Gastroesophageal sphincter (tissue), 4 donors: ENCODE measurements around the gene CSNK1G3. TPM values are rescaled to one million over a fixed set of nuclear protein-coding genes. Genes with fewer than 3 reads are reported as not detected.

ENCODE experiments used
- ATAC-seq: fragments of 150-250 bp; one replicate; pipeline ENCODE4 v1.9.1; 2016; ENCODE audit warnings: mild to moderate bottlenecking, moderate library complexity
- H3K27ac ChIP-seq, 4 donors: fragments of 200-600 bp; sonication (generic) in 3 of 4; 1 replicate in 3 of 4; 2 replicates in 1 of 4; pipeline ENCODE4 v1.5.1; 2016 to 2019
- H3K27me3 ChIP-seq: fragments of 200-600 bp; sonication (generic); one replicate; pipeline ENCODE4 v1.5.1; 2019
- H3K36me3 ChIP-seq, 2 donors: fragments of 200-600 bp; sonication (generic); one replicate each; pipeline ENCODE4 v1.5.1; 2019; ENCODE audit warnings: control low read depth in 1 of 2
- H3K4me1 ChIP-seq, 3 donors: fragments of 200-600 bp; sonication (generic); 1 replicate in 2 of 3; 2 replicates in 1 of 3; pipeline ENCODE4 v1.5.1; 2016 to 2019; ENCODE audit warnings: control low read depth in 2 of 3
- H3K4me3 ChIP-seq, 2 donors: fragments of 200-600 bp; sonication (generic); one replicate each; pipeline ENCODE4 v1.5.1; 2019; ENCODE audit warnings: mild to moderate bottlenecking in 1 of 2, moderate library complexity in 1 of 2
- H3K9me3 ChIP-seq, 3 donors: fragments of 200-600 bp; sonication (generic); one replicate each; pipeline ENCODE4 v1.5.1; 2017 to 2019; ENCODE audit warnings: control low read depth in 2 of 3
- CTCF ChIP-seq, 4 experiments: fragments of 200-600 bp in 2 of 4; fragments of 450-650 bp in 2 of 4; sonication (generic) in 1 of 4; IDR thresholded peaks; one replicate each; pipeline ENCODE4 v1.5.1; 2017 to 2019; ENCODE audit warnings: antibody characterized with exemption in 4 of 4, mild to moderate bottlenecking in 2 of 4, moderate library complexity in 2 of 4
- EP300 ChIP-seq: sonication (generic); formaldehyde crosslinking; IDR thresholded peaks from one replicate; pipeline ENCODE4 v1.6.1; 2017; ENCODE audit warnings: antibody characterized with exemption, mild to moderate bottlenecking
- POLR2A ChIP-seq, 2 donors: fragments of 450-650 bp; IDR thresholded peaks; one replicate each; pipeline ENCODE4 v1.6.1; 2017; ENCODE audit warnings: antibody characterized with exemption in 2 of 2, mild to moderate bottlenecking in 2 of 2, moderate library complexity in 1 of 2
- POLR2AphosphoS5 ChIP-seq: sonication (generic); formaldehyde crosslinking; IDR thresholded peaks from one replicate; pipeline ENCODE4 v1.6.1; 2017; ENCODE audit warnings: antibody characterized with exemption
- WGBS, 2 donors: methylation state at CpG; one replicate each; pipeline ENCODE4 v1.1.5; 2018; ENCODE audit warnings: low coverage in 1 of 2; 5-methylcytosine and 5-hydroxymethylcytosine counted together
- total RNA-seq, 4 donors: library from RNA; depleted of rRNA; stranded (reverse); fragments of >200 nt; gene quantifications; one replicate each; pipeline ENCODE4 v1.1.0, GENCODE V29; 2016

Gene CSNK1G3
- total RNA-seq, 4 donors from 2014 or later, result 42.8 to 65.0 (median 55.6) TPM

DNA sequence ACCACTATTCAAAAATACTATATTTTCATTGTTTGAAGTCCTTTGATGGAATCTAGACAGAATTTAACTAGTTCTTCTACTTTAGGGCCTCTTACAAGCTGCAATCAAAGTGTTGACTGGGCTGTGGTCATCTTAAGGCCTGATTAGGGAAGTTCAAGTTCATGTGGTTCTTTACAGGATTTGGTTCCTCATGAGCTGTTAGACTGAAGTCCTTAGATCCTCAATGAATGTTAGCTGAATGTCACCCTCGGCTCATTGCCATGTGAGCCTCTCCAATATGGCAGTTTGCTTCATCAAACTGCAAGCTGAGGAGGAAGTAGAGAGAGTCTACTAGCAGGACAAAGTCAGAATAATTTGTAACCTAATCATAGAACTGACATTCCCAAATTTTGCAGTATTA is 135.1 kb downstream of the CSNK1G3 start:
- H3K9me3 ChIP-seq, result no peaks in the 10 kb centered on the region
- TF ChIP-seq EP300 (no peak), POLR2A (IDR thresholded peaks at IDR 0.05) (no peak), CTCF (IDR thresholded peaks at IDR 0.05) (no peak), POLR2AphosphoS5 (no peak)
- H3K4me1 ChIP-seq, result no peaks in the 10 kb centered on the region
- 60% methylated on average over 1 of the region's 1 CpG; no CpG with 5 or more reads in 1 of the 2 donors for WGBS, 2 donors
- no peaks in the 10 kb centered on the region for H3K36me3 ChIP-seq
- H3K27me3 ChIP-seq, result no peaks in the 10 kb centered on the region
- no peak for ATAC-seq
- no peak overlapping the region for H3K27ac ChIP-seq
- H3K4me3 ChIP-seq, result no peak overlapping the region

GRCh38 chr5:123651234-123651633 is 139.3 kb downstream of the CSNK1G3 start:
- no peak overlapping the region for H3K27ac ChIP-seq
- H3K27me3 ChIP-seq, result no peaks in the 10 kb centered on the region
- no peaks in the 10 kb centered on the region for H3K4me1 ChIP-seq
- WGBS, 2 donors, result 86 to 93% methylated on average over 4 of the region's 4 CpGs
- no peaks in the 10 kb centered on the region for H3K36me3 ChIP-seq
- no peaks in the 10 kb centered on the region for H3K9me3 ChIP-seq
- no peak for TF ChIP-seq POLR2A (IDR thresholded peaks at IDR 0.05)
- no peak for TF ChIP-seq EP300
- TF ChIP-seq CTCF (IDR thresholded peaks at IDR 0.05), result no peak
- no peak for TF ChIP-seq POLR2AphosphoS5
- ATAC-seq, result no peak
- H3K4me3 ChIP-seq, result no peak overlapping the region

DNA sequence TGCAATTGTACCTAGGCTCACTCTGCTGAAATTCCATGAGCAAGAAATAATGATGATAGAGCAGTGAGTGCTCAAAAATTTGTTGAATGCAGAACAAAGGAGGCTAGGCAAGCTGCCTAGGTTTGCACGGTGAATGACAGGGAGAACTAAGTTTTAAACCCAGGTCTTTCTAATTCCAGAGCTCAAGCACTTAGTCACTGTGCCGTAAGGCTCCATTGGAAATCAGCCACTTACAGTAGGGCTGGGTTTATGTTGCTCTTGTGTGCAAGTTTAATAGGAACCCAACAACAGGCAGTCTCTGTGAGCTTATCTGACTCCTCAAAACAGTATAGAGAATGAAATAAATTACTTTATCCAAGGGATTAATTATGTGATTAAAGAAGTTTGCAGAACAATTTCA is 147.0 kb downstream of the CSNK1G3 start:
- ATAC-seq, result no peak
- TF ChIP-seq CTCF (IDR thresholded peaks at IDR 0.05), result no peak
- no peak for TF ChIP-seq POLR2AphosphoS5
- no peak for TF ChIP-seq POLR2A (IDR thresholded peaks at IDR 0.05)
- TF ChIP-seq EP300, result no peak

GRCh38 chr5:123659495-123659894 is 147.5 kb downstream of the CSNK1G3 start:
- Histone ChIP-seq H3K4me3 (no peak overlapping the region), H3K27ac (no peak overlapping the region), H3K9me3 (peaks cover 0 to 10% (median 0%) of the 10 kb centered on the region in 3 donors), H3K27me3 (no peaks in the 10 kb centered on the region), H3K36me3 (no peaks in the 10 kb centered on the region), H3K4me1 (no peaks in the 10 kb centered on the region)
- no peak for TF ChIP-seq EP300
- no peak for TF ChIP-seq POLR2AphosphoS5
- no peak for TF ChIP-seq POLR2A (IDR thresholded peaks at IDR 0.05)
- no peak for ATAC-seq
- 35 to 39% methylated on average over 2 of the region's 2 CpGs for WGBS, 2 donors

More for the DNA sequence above, 147.0 kb downstream of the CSNK1G3 start:
- no peaks in the 10 kb centered on the region for H3K36me3 ChIP-seq
- 37% methylated on average over 2 of the region's 2 CpGs; no CpG with 5 or more reads in 1 of the 2 donors for WGBS, 2 donors
- H3K4me1 ChIP-seq, result no peaks in the 10 kb centered on the region
- H3K4me3 ChIP-seq, result no peak overlapping the region
- H3K9me3 ChIP-seq, result peaks cover 0 to 5% (median 0%) of the 10 kb centered on the region in 3 donors
- no peak overlapping the region for H3K27ac ChIP-seq
- H3K27me3 ChIP-seq, result no peaks in the 10 kb centered on the region

- 92% methylated on average over 1 of the region's 1 CpG; no CpG with 5 or more reads in 1 of the 2 donors for WGBS, 2 donors
- no peak for ATAC-seq
- no peaks in the 10 kb centered on the region for H3K4me1 ChIP-seq
- H3K36me3 ChIP-seq, result no peaks in the 10 kb centered on the region
- no peaks in the 10 kb centered on the region for H3K27me3 ChIP-seq
- H3K27ac ChIP-seq, result no peak overlapping the region
- no peak overlapping the region for H3K4me3 ChIP-seq
- no peak for TF ChIP-seq POLR2AphosphoS5
- TF ChIP-seq CTCF (IDR thresholded peaks at IDR 0.05), result no peak
- TF ChIP-seq POLR2A (IDR thresholded peaks at IDR 0.05), result no peak
- H3K9me3 ChIP-seq, result peaks cover 0 to 23% (median 0%) of the 10 kb centered on the region in 3 donors
These were observed 153.0 kb downstream of the CSNK1G3 start for GRCh38 chr5:123664961-123665360.
